Thyroid gland (tissue), 4 donors: ENCODE results near the gene MATN1. TPM values are rescaled to one million over a fixed set of nuclear protein-coding genes. Genes with fewer than 3 reads are reported as not detected.
A peak's percentile ranks its signal among the peaks of the same experiment; 100 is the strongest.

Experiments
- DNase-seq, 2 donors: peaks; one replicate each; pipeline ENCODE4 v3.0.0-alpha.2; 2019
- H3K27ac ChIP-seq, 3 donors: fragments of 200-600 bp; sonication (generic); 1 replicate in 2 of 3; 2 replicates in 1 of 3; pipeline ENCODE4 v1.5.1; 2016 to 2019; ENCODE audit warnings: mild to moderate bottlenecking in 1 of 3, moderate library complexity in 1 of 3
- H3K27me3 ChIP-seq: fragments of 200-600 bp; sonication (generic); one replicate; pipeline ENCODE4 v1.5.1; 2019
- H3K36me3 ChIP-seq, 2 donors: fragments of 200-600 bp; sonication (generic); one replicate each; pipeline ENCODE4 v1.5.1; 2016 to 2019
- H3K4me1 ChIP-seq, 2 donors: fragments of 200-600 bp; sonication (generic); one replicate each; pipeline ENCODE4 v1.5.1; 2017 to 2019
- H3K4me3 ChIP-seq, 3 donors: fragments of 200-600 bp; sonication (generic); replicated peaks in 1 of 3; 1 replicate in 2 of 3; 2 replicates in 1 of 3; pipeline ENCODE4 v1.5.1; 2016; ENCODE audit warnings: mild to moderate bottlenecking in 1 of 3
- H3K9me3 ChIP-seq: fragments of 200-600 bp; sonication (generic); one replicate; pipeline ENCODE4 v1.5.1; 2017
- CTCF ChIP-seq, 6 experiments: fragments of 200-600 bp in 3 of 6; fragments of 450-650 bp in 3 of 6; sonication (generic) in 3 of 6; IDR thresholded peaks; one replicate each; pipeline ENCODE4 v1.5.1; 2016 to 2019; ENCODE audit warnings: antibody characterized with exemption in 6 of 6, mild to moderate bottlenecking in 2 of 6, inconsistent platforms in 1 of 6, moderate library complexity in 1 of 6
- POLR2A ChIP-seq, 2 donors: fragments of 450-650 bp; IDR thresholded peaks; one replicate each; pipeline ENCODE4 v1.6.1; 2017; ENCODE audit warnings: antibody characterized with exemption in 2 of 2, mild to moderate bottlenecking in 2 of 2, moderate library complexity in 1 of 2
- WGBS, 2 donors: methylation state at CpG; one replicate each; pipeline ENCODE4 v1.1.5; 2017; 5-methylcytosine and 5-hydroxymethylcytosine counted together
- intact Hi-C: fragments of 100-400 bp; cut with DNase I; formaldehyde crosslinking; loops from one replicate; pipeline ENCODE4 v1.15.1; 2023
- total RNA-seq, 4 donors: library from RNA; depleted of rRNA; stranded (reverse); fragments of >200 nt; gene quantifications; one replicate each; pipeline ENCODE4 v1.2.3, GENCODE V29; 2016

Gene MATN1
- total RNA-seq, 4 donors from 2014 or later, result 0.45 to 3.0 TPM; not detected in 2

GRCh38 chr1:30731806-30732276, 8.5 kb upstream of the MATN1 start:
- no peak overlapping the region for H3K27ac ChIP-seq
- no peaks in the 10 kb centered on the region for H3K36me3 ChIP-seq
- no peaks in the 10 kb centered on the region for H3K9me3 ChIP-seq
- TF ChIP-seq POLR2A (IDR thresholded peaks at IDR 0.05) (no peak), CTCF (IDR thresholded peaks at IDR 0.05) (no peak)
- 90 to 97% methylated on average over 6 to 8 of the region's 8 CpGs for WGBS, 2 donors
- H3K27me3 ChIP-seq, result no peaks in the 10 kb centered on the region
- peaks cover 28 to 31% of the 10 kb centered on the region in 2 donors for H3K4me1 ChIP-seq
- intact Hi-C loops, result no loop called here
- H3K4me3 ChIP-seq, result no peak overlapping the region
- DNase-seq, result no peak

- no peaks in the 10 kb centered on the region for H3K27me3 ChIP-seq
- no peaks in the 10 kb centered on the region for H3K36me3 ChIP-seq
- WGBS, 2 donors, result 80 to 86% methylated on average over 10 of the region's 10 CpGs
- no peak overlapping the region for H3K4me3 ChIP-seq
- H3K4me1 ChIP-seq, result peaks cover 28 to 31% of the 10 kb centered on the region in 2 donors
- TF ChIP-seq POLR2A (IDR thresholded peaks at IDR 0.05), result no peak
- TF ChIP-seq CTCF (IDR thresholded peaks at IDR 0.05), result no peak
- no peak overlapping the region for H3K27ac ChIP-seq
- H3K9me3 ChIP-seq, result no peaks in the 10 kb centered on the region
- intact Hi-C loops, result no loop called here
- no peak for DNase-seq
Observed at GRCh38 chr1:30731109-30731805, 7.9 kb upstream of the MATN1 start.

DNA sequence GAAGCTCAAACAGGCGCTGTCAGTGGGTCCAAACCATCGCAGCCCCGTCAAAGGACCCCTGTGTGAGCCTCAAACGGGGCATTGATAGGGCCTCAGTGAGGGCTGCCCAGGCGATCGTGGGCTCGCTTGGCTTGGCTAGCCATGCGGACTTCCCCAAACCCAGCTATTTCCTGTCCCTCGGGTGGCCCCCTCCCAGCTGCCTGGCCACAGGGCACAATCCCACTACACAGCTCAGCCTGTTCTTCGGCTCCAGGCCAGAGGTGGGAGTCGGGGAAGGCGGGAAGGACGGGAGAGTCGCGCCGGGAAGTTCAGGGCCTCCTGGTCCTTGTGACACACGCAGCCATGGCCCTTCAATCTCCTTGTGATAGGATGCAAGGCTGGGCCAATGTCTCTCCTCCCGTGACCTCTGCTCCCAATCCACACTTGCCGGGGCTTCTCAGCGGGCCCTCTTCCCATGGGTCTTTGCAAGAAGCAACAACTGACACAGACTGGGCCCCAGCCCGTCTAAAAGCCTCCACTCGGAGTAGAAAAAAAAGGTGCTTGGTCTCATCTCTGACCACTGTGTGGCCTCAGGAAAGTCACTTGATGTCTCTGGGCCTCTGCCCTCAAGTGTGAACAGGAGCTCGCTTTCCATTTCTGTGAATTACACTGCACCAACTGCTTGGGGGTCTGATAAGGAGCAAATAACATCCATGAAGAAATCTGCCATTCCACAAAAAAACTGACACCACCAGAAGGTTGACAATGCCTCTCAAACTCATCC, 7.1 kb upstream of the MATN1 start:
- WGBS, 2 donors, result 60 to 61% methylated on average over 16 to 19 of the region's 23 CpGs
- peak; percentile 50 to 64 for DNase-seq

GRCh38 chr1:30729901-30730300, 6.5 kb upstream of the MATN1 start:
- H3K27me3 ChIP-seq, result no peaks in the 10 kb centered on the region
- no peaks in the 10 kb centered on the region for H3K9me3 ChIP-seq
- peak overlapping the region in 1 of 3 donors; percentile 46 for H3K27ac ChIP-seq
- peaks cover 17 to 20% of the 10 kb centered on the region in 2 donors for H3K4me1 ChIP-seq
- peak; percentile 37 to 39 for DNase-seq
- H3K4me3 ChIP-seq, result no peak overlapping the region
- H3K36me3 ChIP-seq, result no peaks in the 10 kb centered on the region
- no peak for TF ChIP-seq CTCF (IDR thresholded peaks at IDR 0.05)
- no peak for TF ChIP-seq POLR2A (IDR thresholded peaks at IDR 0.05)
- WGBS, 2 donors, result 71 to 81% methylated on average over 6 of the region's 6 CpGs
- intact Hi-C loops, result no loop called here

More for the DNA sequence above, 7.1 kb upstream of the MATN1 start:
- Histone ChIP-seq H3K27ac (peak overlapping the region in 1 of 3 donors; percentile 46), H3K36me3 (no peaks in the 10 kb centered on the region), H3K27me3 (no peaks in the 10 kb centered on the region), H3K4me1 (peaks cover 22 to 25% of the 10 kb centered on the region in 2 donors), H3K4me3 (no peak overlapping the region), H3K9me3 (no peaks in the 10 kb centered on the region)
- intact Hi-C loops, result no loop called here
- TF ChIP-seq POLR2A (IDR thresholded peaks at IDR 0.05) (no peak), CTCF (IDR thresholded peaks at IDR 0.05) (no peak)
